ENCODE data around the gene ERBB2.
"Not testable (repeated sequence)": the region's sequence is repeated elsewhere in the genome, so short reads cannot be mapped to it uniquely, and the experiment has no call there.

The ERBB2 gene

DNA sequence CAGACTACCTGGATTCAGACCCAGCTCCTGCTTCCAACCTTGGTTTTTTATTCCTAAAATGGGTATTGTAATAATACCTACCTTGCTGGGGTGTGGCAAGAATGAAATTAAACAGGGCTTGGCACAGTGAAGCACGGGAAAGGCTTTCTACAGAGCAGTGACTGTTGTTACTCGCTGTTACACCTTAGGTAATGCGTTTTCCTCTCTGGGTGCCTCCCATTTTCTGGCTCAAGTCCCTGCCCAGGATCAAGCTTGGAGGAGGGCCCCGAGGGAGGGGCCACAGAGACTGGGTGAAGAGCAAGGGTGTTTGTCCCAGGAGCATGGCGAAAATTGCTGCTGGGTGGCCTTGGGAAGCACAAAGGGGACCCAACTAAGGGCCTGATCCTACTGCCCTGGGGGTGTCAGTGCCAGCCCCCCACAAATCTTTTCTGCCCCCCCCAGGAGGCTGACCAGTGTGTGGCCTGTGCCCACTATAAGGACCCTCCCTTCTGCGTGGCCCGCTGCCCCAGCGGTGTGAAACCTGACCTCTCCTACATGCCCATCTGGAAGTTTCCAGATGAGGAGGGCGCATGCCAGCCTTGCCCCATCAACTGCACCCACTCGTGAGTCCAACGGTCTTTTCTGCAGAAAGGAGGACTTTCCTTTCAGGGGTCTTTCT lies 17.1 kb downstream of the ERBB2 start:
- no peak for ATAC-seq
- DNase-seq (ENCODE audit: low spot score in 2 of 2): no peak
- Mint-ChIP-seq H3K36me3 (no peaks in the 10 kb centered on the region), H3K4me1 (no peaks in the 10 kb centered on the region), H3K27ac (no peak overlapping the region), H3K9me3 (no peaks in the 10 kb centered on the region), H3K4me3 (no peak overlapping the region)

DNA sequence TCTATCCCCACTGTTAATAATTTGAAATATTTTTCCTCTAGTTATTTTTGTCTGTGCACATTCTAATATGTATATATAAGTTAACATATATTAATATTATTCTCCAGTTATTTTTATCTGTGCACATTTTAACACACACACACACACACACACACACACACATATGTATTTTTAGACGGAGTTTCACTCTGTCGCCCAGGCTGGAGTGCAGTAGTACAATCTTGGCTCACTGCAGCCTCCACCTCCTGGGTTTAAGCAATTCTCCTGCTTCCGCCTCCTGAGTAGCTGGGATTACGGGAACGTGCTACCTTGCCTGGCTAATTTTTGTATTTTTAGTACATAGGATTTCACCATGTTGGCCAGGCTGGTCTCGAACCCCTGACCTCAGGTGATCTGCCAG lies 17.8 kb downstream of the ERBB2 start:
- DNase-seq (ENCODE audit: low spot score in 2 of 2) (no peak), ATAC-seq (no peak)
- no peak overlapping the region for H3K4me3 Mint-ChIP-seq
- no peaks in the 10 kb centered on the region for H3K4me1 Mint-ChIP-seq
- no peak overlapping the region for H3K27ac Mint-ChIP-seq
- no peaks in the 10 kb centered on the region for H3K36me3 Mint-ChIP-seq
- H3K9me3 Mint-ChIP-seq: no peaks in the 10 kb centered on the region

DNA sequence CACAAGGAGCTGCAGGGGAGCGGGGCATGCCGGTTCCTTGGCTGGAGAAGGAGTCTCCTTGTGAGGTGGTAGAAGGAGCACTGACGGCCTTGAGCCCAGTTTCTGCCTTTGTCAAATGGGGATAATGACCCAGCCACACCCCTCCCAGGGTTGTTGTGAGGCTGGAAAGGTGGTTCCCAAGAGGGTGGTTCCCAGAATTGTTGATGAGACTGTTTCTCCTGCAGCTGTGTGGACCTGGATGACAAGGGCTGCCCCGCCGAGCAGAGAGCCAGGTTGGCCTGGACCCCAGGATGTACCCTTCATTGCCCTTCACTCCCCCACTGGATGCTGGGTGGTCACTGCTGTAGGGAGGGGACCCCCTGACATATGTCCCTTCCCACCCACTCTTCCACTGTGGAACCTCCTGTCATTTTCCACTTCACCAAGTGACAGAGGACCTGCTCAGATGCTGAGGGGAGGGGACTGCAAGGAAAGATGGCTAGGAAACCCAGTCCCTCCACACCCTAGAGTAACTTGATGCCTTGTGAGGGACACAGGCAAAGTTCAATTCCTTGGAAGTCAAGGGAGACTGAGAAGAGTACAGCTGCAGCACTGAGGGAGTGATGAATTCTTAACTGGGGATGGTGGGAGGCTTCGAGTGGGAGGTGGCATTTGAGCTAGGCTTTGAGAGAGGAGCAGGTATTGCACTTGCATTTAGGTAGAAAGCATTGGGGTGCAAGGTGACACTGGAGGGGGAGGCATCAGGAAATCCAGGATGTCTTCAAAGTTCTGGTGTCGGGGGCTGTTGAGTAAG lies 19.9 kb downstream of the ERBB2 start:
- no peak for DNase-seq (ENCODE audit: low spot score in 2 of 2)
- no peak for ATAC-seq
- no peak overlapping the region for H3K27ac Mint-ChIP-seq
- no peaks in the 10 kb centered on the region for H3K36me3 Mint-ChIP-seq
- H3K4me3 Mint-ChIP-seq: no peak overlapping the region
- H3K4me1 Mint-ChIP-seq: no peaks in the 10 kb centered on the region
- no peaks in the 10 kb centered on the region for H3K9me3 Mint-ChIP-seq

DNA sequence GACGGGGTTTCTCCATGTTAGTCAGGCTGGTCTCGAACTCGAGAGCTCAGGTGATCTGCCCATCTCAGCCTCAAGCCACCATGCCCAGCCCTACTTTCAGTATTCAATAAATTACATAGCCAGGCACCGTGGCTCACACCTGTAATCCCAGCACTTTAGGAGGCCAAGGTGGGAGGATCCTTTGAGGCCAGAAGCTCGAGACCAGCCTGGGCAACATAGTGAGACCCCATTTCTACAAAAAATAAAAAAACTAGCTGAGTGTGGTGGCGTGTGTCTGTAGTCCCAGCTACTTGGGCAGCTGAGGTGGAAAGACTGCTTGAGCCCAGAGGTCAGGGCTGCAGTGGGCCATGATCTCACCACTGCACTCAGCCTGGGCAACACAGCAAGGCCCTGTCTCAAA lies 22.2 kb downstream of the ERBB2 start:
- no peak for DNase-seq (ENCODE audit: low spot score in 2 of 2)
- Mint-ChIP-seq H3K4me3 (no peak overlapping the region), H3K27ac (no peak overlapping the region), H3K36me3 (peaks cover 16% of the 10 kb centered on the region), H3K9me3 (no peaks in the 10 kb centered on the region), H3K4me1 (peaks cover 4% of the 10 kb centered on the region)
- no peak for ATAC-seq

DNA sequence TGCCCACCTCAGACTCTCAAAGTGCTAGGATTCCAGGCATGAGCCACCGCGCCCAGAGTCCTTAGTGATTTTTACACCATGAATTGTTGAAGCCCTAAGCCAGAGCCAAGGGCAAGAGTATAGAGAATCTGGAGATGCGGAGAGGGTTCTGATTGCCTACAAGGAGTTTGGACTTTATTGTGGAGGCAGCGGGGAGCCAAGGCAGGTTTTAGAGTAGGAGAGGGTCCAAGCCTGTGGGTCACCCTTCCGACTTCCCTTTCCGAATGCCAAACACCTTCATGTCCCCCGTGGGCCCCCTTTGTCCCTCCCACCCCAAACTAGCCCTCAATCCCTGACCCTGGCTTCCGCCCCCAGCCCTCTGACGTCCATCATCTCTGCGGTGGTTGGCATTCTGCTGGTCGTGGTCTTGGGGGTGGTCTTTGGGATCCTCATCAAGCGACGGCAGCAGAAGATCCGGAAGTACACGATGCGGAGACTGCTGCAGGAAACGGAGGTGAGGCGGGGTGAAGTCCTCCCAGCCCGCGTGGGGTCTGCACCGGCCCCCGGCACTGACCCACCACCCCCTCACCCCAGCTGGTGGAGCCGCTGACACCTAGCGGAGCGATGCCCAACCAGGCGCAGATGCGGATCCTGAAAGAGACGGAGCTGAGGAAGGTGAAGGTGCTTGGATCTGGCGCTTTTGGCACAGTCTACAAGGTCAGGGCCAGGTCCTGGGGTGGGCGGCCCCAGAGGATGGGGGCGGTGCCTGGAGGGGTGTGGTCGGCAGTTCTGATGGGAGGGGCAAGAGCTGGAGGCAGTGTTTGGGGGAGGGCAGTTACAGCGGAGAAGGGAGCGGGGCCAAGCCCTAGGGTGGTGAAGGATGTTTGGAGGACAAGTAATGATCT lies 23.3 kb downstream of the ERBB2 start:
- Mint-ChIP-seq H3K4me1 (peaks cover 7% of the 10 kb centered on the region), H3K36me3 (peaks cover 25% of the 10 kb centered on the region), H3K4me3 (no peak overlapping the region), H3K27ac (no peak overlapping the region), H3K9me3 (no peaks in the 10 kb centered on the region)
- ATAC-seq: peak; percentile 58
- no peak for DNase-seq (ENCODE audit: low spot score in 2 of 2)

DNA sequence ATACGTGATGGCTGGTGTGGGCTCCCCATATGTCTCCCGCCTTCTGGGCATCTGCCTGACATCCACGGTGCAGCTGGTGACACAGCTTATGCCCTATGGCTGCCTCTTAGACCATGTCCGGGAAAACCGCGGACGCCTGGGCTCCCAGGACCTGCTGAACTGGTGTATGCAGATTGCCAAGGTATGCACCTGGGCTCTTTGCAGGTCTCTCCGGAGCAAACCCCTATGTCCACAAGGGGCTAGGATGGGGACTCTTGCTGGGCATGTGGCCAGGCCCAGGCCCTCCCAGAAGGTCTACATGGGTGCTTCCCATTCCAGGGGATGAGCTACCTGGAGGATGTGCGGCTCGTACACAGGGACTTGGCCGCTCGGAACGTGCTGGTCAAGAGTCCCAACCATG lies 24.9 kb downstream of the ERBB2 start:
- H3K4me3 Mint-ChIP-seq: no peak overlapping the region
- no peak overlapping the region for H3K27ac Mint-ChIP-seq
- DNase-seq (ENCODE audit: low spot score in 2 of 2) (no peak), ATAC-seq (no peak)
- peaks cover 22% of the 10 kb centered on the region for H3K4me1 Mint-ChIP-seq
- H3K9me3 Mint-ChIP-seq: no peaks in the 10 kb centered on the region
- peaks cover 32% of the 10 kb centered on the region for H3K36me3 Mint-ChIP-seq

DNA sequence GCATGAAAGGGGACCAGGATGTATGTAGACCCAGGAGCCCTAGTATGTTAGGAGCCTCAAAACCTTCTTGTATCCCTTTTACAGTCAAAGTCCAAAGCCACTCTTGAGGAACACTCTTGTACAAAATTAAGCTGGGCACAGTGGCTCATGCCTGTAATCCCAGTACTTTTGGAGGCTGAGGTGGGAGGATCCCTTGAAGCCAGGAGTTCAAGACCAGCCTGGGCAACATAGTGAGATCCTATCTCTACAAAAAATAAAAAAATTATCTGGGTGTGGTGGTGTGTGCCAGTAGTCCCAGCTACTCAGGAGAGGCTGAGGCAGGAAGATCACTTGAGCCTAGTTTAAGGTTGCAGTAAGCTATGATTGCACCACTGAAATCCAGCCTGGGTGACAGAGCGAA lies 26.1 kb downstream of the ERBB2 start:
- peaks cover 32% of the 10 kb centered on the region for H3K36me3 Mint-ChIP-seq
- H3K9me3 Mint-ChIP-seq; ATAC-seq; DNase-seq (ENCODE audit: low spot score in 2 of 2); H3K4me3 Mint-ChIP-seq: not testable (repeated sequence)
- H3K27ac Mint-ChIP-seq: peak overlapping the region; percentile 2
- H3K4me1 Mint-ChIP-seq: peaks cover 26% of the 10 kb centered on the region

DNA sequence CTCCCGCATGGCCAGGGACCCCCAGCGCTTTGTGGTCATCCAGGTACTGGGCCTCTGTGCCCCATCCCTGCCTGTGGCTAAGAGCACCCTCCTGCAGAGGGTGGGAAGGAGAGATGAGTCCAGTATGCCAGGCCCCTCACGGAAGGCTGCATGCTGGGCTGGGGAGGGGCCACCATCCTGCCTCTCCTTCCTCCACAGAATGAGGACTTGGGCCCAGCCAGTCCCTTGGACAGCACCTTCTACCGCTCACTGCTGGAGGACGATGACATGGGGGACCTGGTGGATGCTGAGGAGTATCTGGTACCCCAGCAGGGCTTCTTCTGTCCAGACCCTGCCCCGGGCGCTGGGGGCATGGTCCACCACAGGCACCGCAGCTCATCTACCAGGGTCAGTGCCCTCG lies 26.8 kb downstream of the ERBB2 start:
- no peaks in the 10 kb centered on the region for H3K9me3 Mint-ChIP-seq
- H3K4me3 Mint-ChIP-seq: no peak overlapping the region
- H3K27ac Mint-ChIP-seq: peak overlapping the region; percentile 2
- no peak for ATAC-seq
- H3K36me3 Mint-ChIP-seq: peaks cover 32% of the 10 kb centered on the region
- H3K4me1 Mint-ChIP-seq: peaks cover 26% of the 10 kb centered on the region
- DNase-seq (ENCODE audit: low spot score in 2 of 2): no peak

DNA sequence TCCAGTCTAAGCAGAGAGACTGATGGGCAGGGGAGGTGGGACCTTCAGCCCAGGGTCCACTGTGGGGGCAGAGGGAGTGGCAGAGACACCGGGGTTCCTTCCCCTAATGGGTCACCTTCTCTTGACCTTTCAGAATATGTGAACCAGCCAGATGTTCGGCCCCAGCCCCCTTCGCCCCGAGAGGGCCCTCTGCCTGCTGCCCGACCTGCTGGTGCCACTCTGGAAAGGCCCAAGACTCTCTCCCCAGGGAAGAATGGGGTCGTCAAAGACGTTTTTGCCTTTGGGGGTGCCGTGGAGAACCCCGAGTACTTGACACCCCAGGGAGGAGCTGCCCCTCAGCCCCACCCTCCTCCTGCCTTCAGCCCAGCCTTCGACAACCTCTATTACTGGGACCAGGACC lies 27.7 kb downstream of the ERBB2 start:
- peaks cover 26% of the 10 kb centered on the region for H3K4me1 Mint-ChIP-seq
- ATAC-seq (no peak), DNase-seq (ENCODE audit: low spot score in 2 of 2) (no peak)
- no peak overlapping the region for H3K27ac Mint-ChIP-seq
- H3K4me3 Mint-ChIP-seq: no peak overlapping the region
- H3K36me3 Mint-ChIP-seq: peaks cover 32% of the 10 kb centered on the region
- no peaks in the 10 kb centered on the region for H3K9me3 Mint-ChIP-seq

DNA sequence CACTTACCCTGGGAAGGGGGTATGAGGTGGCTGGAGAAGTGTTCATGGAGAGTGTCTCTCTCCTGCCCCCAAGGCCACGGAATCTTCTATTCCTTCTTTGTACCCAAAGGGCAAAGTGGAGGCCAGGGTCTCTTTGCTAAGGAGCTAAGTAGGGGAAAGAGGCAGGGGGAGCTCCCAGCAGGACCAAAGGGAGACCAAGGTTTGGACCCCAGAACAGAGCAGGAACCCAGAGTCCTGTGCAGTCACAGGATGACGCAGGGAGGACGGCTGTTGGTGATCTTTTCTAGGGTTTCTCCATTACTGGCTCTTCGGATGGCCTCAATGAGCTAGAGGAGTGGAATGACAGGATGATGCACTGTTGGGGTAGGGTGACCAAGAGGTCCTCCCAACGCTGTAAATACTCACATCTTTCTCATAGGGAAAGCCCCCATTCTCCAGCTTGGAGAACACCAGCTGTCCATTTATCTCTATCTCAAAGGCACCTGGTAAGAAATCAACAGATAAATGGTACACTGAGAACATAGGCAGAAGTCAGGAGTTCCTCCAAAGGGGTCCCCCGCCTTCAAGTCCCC lies 29.5 kb downstream of the ERBB2 start:
- no peak for DNase-seq (ENCODE audit: low spot score in 2 of 2)
- Mint-ChIP-seq H3K27ac (peak overlapping the region; percentile 88), H3K4me3 (peak overlapping the region; percentile 87)

DNA sequence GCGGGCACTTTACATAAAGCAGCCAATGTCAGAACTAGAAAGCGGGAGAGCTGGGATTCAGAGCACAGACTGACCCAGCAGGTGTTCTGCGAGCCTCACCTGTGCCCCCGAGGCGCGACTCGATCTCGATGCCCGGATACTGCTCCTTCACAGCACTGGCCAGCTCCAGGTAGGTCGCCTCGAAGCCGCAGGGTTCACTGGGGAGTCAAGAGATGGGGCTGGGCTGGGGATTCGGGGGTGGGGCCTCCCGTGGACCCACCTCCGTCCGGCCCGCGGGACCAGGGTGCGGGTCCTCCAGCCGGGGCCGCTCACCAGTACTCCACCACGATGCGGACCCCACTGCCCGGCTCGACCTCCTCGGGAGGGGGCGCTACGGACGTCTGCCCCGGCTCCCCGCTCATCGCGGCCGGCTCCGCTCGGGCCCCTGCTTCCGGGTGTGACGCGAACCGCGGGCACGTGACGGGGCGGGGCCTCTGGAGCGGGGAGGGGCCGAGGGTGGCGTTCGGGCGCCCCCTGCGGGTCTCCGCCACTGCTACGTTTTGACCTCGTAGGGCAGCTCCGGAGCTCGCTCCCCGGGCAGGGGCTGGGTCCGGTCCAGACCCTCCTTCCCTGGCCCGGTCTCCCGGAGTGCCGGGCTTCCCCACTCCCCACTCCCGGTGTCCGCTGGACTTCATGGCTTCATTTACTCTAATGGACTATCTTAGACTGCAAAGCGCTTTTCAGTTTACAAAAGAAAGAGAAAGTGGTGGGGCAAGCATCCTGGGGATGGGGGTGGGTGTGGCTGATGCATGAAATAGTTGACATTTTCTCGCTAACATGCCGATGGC lies 30.4 kb downstream of the ERBB2 start, which contains the start of gene MIEN1:
MIEN1 (minus strand) TSS at position 438 of the 827 bp plus-strand sequence; CDS start at position 401, 37 bp downstream.
- peak within 1 kb of the TSS; percentile 88 for H3K27ac Mint-ChIP-seq
- DNase-seq (ENCODE audit: low spot score in 2 of 2) (peak; percentile 99), ATAC-seq (peak; percentile 93)
- no peaks in the 10 kb centered on the region for H3K9me3 Mint-ChIP-seq
- peaks cover 26% of the 10 kb centered on the region for H3K4me1 Mint-ChIP-seq
- H3K36me3 Mint-ChIP-seq: peaks cover 31% of the 10 kb centered on the region
- H3K4me3 Mint-ChIP-seq: peak within 1 kb of the TSS; percentile 87

More for the DNA sequence above, 29.5 kb downstream of the ERBB2 start:
- Mint-ChIP-seq H3K9me3 (no peaks in the 10 kb centered on the region), H3K36me3 (peaks cover 32% of the 10 kb centered on the region), H3K4me1 (peaks cover 26% of the 10 kb centered on the region)
- ATAC-seq: no peak

DNA sequence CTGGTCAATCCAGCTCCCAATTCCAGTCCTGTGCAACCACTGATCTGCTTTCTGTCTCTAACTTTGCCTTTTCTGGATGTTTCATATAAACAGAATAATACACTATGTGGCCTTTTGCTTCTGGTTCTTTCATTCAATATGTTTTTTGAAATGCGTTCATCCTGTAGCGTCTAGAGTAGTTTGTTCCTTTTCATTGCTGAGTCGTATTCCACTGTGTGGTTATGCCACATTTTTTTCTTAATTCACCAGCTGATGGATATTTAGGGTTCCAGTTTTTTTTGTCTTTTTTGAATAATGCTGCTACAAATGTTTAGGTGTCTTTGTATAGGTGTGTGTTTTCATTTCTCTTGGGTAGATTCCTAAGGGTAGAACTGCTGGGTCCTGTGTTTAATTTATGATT lies 32.7 kb downstream of the ERBB2 start:
- no peaks in the 10 kb centered on the region for H3K9me3 Mint-ChIP-seq
- DNase-seq (ENCODE audit: low spot score in 2 of 2) (no peak), ATAC-seq (no peak)
- H3K4me3 Mint-ChIP-seq: no peak overlapping the region
- H3K36me3 Mint-ChIP-seq: peaks cover 13% of the 10 kb centered on the region
- H3K27ac Mint-ChIP-seq: no peak overlapping the region
- H3K4me1 Mint-ChIP-seq: peaks cover 25% of the 10 kb centered on the region

DNA sequence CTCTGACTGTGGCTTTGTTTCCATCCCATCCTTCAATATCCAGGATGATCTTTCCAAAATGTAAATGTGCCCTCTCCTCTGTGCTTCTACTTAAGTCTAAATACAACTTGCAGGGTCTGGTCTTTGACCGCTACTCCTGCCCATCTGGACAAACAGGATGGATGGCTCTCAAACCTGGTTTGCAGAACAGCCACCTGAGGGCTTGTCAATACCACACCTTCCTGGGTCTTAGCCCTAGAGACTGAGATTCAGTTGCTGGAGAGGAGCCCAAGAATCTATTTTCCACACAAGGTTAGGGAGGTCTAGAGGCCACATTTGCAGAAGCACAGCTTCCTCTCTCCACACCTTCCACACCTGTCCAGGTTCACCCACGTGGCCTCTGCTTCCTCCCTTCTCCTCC lies 36.0 kb downstream of the ERBB2 start:
- Mint-ChIP-seq H3K27ac (peak overlapping the region; percentile 63), H3K36me3 (no peaks in the 10 kb centered on the region), H3K9me3 (no peaks in the 10 kb centered on the region), H3K4me3 (no peak overlapping the region), H3K4me1 (peaks cover 33% of the 10 kb centered on the region)
- no peak for DNase-seq (ENCODE audit: low spot score in 2 of 2)
- ATAC-seq: no peak

DNA sequence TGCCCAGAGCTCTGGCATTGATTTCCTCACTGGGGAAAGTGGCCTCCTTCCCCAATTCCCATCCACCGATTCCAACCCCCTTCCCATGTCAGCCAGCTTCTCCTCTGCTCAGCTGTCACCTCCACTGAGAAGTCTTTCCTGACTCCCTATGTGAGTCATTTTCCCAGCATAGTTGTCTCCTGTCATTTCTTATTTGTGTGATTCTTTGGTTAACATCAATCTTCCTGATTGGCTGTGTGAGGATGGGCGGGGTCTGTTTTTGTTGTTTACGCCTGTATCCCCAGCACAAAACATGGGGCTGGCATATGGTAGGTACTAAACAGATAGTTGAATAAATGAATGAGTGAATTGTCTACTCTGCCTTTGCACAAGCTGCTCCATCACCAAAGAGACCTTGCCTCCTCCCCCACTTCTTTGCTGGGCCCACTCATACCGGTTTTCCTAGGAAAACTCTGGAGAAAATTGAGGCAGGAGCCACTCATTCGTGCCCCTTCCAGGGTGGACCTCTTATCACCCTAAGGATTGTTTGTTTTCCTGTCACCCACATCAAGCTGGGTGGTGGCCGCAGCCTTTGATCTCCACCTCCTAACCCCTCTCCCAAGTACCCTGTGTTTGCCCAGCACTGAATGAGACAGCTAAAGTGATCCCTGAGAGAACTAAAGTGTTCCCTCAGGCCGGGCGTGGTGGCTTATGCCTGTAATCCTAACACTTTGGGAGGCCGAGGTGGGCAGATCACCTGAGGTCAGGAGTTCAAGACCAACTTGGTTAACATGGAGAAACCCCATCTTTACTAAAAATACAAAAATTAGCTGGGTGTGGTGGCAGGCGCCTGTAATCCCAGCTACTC lies 36.7 kb downstream of the ERBB2 start:
- DNase-seq (ENCODE audit: low spot score in 2 of 2): no peak
- Mint-ChIP-seq H3K36me3 (no peaks in the 10 kb centered on the region), H3K4me3 (no peak overlapping the region), H3K4me1 (peaks cover 39% of the 10 kb centered on the region), H3K27ac (peak overlapping the region; percentile 63), H3K9me3 (no peaks in the 10 kb centered on the region)
- no peak for ATAC-seq
